HG03060 (cell line): ENCODE results near the gene GSC2.

ENCODE experiments used
- ATAC-seq: cut with Tn5 transposase; IDR thresholded peaks from one replicate; pipeline ENCODE4 v1.9.1; 2021; ENCODE audit warnings: low read depth, moderate number of reproducible peaks; ENCODE audit not compliant: unreplicated experiment

The GSC2 gene

GRCh38 chr22:19122752-19123492 lies 27.2 kb downstream of the GSC2 start:
- ATAC-seq: peak; percentile 3

GRCh38 chr22:19122143-19122751 lies 27.8 kb downstream of the GSC2 start, which contains the start of gene DGCR2:
TSS of gene DGCR2 (minus strand) at chr22:19122412. CDS start at chr22:19122206, 206 bp downstream.
- peak; percentile 54 for ATAC-seq

- ATAC-seq: peak; percentile 9
Observed at GRCh38 chr22:19121631-19122142, 28.4 kb downstream of the GSC2 start.

- ATAC-seq: no peak
Observed at GRCh38 chr22:19120829-19121630, 29.1 kb downstream of the GSC2 start.

DNA sequence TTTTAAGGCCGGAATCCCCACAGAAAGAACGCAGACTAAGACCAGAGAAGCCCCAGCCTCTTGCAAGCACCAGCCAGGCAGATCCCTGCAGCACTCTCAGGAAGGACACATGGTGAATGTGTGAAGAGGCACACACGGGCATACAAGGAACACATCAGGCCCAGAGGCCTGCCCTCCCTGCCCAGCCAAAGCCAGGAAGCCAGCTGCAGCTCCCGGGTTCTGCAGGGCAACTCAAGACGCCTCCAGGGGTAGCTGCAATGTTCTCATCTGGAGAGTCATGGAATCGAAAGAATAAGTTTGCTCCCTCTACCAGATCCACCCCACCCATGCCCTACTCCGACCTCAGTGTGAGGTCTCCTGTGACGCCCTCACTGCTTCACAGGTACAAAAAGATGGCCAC lies 30.1 kb downstream of the GSC2 start:
- no peak for ATAC-seq

GRCh38 chr22:19118329-19118880 lies 31.7 kb downstream of the GSC2 start:
- ATAC-seq: no peak

- ATAC-seq: no peak
Observed at GRCh38 chr22:19117111-19117512, 33.0 kb downstream of the GSC2 start.

DNA sequence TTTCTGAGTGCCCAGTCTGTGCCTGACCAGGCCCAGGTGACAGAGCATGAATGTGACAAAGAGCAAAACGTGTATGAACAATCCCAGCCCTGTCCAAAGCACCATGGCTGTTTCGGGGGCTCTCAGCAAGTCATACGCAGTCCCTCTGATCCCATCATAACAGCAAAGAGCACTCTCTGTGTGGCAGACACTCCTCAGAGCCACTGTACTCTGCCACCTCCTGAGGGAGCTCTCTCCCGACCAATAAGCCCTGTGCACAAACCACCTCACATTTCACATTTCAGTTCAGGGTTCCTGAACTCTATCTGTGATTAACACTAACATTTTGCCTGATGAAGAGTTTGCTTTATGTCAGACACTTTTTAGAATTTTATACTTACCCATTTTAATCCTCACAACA lies 34.5 kb downstream of the GSC2 start:
- no peak for ATAC-seq

- ATAC-seq: no peak
Observed at GRCh38 chr22:19114984-19115552, 35.0 kb downstream of the GSC2 start.

- ATAC-seq: no peak
Observed at GRCh38 chr22:19113429-19113828, 36.7 kb downstream of the GSC2 start.

- no peak for ATAC-seq
Observed at GRCh38 chr22:19111584-19111983, 38.5 kb downstream of the GSC2 start.

- no peak for ATAC-seq
Observed at GRCh38 chr22:19111140-19111539, 39.0 kb downstream of the GSC2 start.

DNA sequence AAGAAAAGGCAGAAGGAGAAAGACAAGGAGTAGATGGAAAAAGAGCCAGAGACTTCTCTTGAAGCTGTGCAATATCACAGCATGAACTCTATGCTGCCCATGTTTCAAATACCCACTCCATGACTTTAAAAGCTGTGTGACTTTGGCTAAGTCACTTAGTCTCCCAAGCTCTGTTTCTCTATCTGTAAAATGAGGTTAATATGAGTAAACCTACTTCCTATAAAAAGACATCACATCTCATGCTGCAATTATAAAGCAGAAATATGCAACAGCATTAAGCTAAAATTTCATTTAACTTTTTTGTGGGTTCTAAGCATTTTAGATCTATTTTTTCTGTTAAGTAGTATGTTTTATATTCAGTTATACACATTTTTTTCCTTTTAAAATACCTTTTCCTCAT lies 39.4 kb downstream of the GSC2 start:
- ATAC-seq: no peak

DNA sequence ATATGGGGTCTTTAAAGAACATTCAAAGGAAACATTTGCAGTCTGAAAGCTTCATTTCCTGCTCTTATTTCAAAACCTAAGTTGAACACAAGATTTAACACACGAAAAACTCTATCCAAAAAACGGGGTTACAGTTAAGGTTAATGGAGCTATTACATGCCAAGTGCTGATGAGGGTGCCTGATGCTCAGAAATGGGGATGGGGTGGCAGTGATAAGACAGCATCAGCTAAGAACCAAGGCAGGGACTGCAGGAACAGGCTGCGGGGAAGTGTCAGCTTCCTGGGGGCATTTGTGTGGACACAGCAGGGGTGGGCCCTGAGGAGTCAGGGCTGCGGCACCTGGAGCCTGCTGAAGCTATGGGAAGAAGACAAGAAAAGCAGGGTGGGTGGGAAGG lies 40.0 kb downstream of the GSC2 start:
- no peak for ATAC-seq

DNA sequence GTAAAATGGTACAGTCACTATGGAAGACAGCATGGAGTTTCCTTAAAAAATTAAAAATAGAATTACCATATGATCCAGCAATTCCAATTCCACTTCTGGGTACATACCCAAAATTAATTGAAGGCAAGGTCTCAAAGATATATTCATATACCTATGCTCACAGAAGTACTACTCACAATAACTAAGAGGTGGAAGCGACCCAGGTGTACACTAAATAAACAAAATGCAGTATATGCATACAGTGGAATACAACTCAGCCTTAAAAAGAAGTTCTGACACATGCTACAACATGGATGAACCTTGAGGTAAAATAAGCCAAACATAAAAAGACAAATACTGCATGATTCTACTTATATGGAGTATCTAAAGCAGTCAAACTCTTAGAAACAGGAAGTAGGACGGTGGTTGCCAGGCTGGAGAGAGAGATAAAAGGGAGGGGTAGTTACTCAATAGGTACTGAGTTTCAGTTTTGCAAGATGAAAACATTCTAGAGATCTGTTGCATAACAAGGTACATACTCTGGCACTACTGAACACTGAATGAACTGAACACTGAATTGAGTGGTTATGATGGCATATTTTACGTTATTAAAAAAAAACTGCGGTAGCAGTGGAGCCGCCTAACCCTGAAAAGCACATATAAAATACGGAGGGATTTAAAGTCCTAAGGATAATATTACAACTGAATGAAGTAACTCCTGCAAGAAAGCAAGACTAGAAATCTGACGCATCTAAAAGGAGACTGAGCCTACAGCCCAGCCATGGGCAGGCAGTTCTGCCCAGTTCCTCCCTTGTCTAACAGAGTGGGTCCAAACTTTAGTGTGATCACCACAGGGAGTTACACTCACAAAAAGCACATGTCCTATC lies 40.7 kb downstream of the GSC2 start:
- no peak for ATAC-seq

DNA sequence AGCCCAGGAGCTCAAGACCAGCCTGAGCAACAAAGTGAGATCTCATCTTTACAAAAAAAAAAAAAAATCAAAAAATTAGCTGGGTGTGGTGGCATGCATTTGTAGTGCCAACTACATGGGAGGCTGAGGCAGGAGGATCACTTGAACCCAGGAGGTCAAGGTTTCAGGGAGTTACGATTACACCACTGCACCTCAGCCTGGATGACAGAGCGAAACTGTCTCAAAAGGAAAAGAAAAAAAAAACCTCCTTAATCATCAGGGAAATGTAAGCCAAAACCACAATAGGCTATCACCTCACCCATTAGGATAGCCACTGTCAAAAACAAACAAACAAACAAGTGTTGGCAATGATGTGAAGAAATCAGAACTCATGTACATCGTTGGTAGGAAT lies 41.3 kb downstream of the GSC2 start:
- ATAC-seq: no peak

- no peak for ATAC-seq
Observed at GRCh38 chr22:19107730-19108074, 42.4 kb downstream of the GSC2 start.

- ATAC-seq: no peak
Observed at GRCh38 chr22:19106886-19107729, 43.0 kb downstream of the GSC2 start.
